HG02973 (cell line): ENCODE results near the gene SERTAD2.

Source experiments
- ATAC-seq: cut with Tn5 transposase; IDR thresholded peaks from one replicate; pipeline ENCODE4 v1.9.1; 2021; ENCODE audit warnings: moderate library complexity; ENCODE audit not compliant: unreplicated experiment

Gene SERTAD2

GRCh38 chr2:64677530-64677929 is 23.8 kb upstream of the SERTAD2 start:
- ATAC-seq, result no peak

DNA sequence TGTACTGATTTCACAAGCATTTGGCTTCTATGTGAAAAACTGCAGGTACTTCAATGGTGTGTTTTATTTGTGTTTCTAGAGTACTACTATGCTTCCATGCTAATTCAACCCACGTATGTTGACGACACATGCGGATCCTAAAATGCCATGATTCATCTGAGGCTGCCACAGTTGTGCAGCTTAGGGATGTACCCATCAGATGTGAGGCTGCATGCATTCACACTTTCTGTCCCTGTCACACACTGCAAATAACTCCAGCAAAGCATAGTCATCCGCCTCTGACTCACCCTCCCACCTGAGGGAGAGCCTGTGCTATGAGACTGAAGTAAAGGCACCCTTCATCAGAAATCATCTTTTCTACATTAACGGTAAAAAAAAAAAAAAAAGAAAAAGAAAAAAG is 22.1 kb upstream of the SERTAD2 start:
- no peak for ATAC-seq

DNA sequence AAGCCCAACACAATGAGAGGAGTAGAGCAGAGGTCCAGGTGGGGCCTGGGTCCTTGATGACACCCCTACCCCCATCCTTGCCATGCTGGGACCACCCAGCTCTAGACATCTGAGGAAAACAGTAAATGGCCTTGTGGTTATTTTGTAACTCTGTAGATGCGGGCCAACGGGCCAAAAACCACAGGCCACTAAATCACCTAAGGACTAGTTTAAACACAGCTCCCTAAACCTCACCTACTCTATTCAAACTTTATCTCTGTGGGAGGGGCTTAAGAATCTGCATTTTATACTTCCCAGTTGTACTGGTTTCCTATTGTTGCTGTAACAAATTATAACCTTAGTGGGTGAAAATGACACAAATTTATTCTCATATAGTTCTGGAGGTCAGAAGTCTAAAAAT is 19.0 kb upstream of the SERTAD2 start:
- no peak for ATAC-seq

- ATAC-seq, result no peak
These were observed 16.3 kb upstream of the SERTAD2 start for GRCh38 chr2:64670047-64670446.

DNA sequence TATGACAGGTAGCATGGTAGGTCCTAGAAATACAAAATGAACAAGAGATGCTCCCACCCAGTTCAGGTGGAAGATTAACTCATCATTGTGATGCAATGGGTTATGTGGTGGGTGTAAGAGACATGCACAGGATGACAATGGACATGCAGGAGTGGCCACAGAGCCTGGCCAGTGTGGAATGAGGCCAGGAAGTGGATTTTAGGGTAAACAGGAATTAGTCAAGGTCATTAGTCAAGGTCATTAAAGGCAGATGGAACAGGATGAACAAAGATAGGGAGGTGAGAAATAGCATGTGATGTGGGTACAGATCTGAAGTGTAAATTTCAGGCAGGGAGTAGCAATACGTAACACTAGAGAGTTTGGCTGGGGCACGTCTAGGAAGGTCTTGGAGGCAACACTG is 15.6 kb upstream of the SERTAD2 start:
- no peak for ATAC-seq

DNA sequence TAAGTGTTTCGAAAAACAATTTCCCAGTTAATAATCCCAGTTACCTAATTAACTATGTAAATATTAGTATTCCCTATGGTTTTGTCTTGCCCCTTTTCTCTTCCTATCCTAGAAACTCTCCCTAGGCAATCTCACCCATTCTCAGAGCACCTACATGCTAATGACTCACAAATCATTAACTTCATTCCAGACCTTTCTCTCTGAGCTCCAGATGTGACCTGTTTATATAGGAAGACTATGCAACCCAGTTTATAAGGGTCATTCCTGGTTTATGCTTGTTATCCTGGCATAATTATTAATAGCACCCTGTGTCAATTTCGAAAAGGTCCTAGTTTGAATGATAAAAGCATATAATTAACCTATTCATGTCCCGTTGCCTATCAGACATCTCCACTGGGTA is 14.8 kb upstream of the SERTAD2 start:
- no peak for ATAC-seq

- ATAC-seq, result no peak
These were observed 13.8 kb upstream of the SERTAD2 start for GRCh38 chr2:64667535-64667934.

DNA sequence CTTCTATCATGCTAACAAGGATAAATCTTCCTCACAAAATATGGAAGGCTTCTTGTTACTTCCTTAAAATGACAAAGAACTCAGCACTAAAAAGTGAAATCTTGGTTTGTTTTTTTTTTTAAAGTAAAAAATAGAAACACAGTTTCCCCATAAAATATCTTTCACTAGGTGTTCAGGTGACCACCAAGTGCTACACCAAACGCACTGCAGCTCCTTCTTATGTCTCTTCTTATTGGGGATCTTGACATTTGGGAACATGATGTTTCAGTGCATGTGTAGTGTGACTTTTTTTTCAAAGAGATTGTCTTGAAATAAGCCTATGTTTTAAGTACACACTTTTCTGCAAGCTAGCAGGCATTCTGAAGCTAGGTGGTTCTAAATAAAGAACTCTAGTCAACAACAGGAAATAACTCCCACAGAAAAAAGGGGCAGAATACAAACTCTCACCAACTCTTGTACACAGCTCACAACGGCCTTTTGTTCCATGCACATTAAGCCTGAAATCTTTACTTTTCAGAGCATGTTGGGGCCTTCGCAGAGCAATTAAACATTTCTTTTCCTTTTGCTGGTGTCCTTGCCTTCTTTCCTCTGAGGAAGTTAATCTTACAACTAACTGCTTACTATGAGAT is 13.2 kb upstream of the SERTAD2 start:
- no peak for ATAC-seq

GRCh38 chr2:64665709-64666108 is 12.0 kb upstream of the SERTAD2 start:
- ATAC-seq, result no peak

DNA sequence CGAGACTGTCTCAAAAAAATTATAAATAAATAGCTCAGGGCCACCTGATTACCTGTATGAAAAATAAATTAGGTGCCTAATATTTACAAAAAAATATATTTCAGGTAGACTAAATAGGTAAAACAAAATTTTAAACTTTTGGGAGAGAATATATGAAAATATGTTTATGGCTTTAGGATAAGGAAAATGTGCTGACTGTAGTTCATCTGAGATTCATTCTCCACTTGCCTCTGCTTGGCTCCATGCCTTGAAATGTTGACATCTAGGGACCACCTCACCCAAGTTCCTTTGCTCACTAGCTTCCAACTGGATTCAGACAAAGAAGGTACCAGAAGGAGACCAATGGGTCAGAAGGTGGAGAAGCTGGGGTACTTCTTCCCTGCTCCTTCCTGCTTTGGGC is 9.7 kb upstream of the SERTAD2 start:
- no peak for ATAC-seq

- peak; percentile 34 for ATAC-seq
These were observed 8.0 kb upstream of the SERTAD2 start for GRCh38 chr2:64661741-64662169.

GRCh38 chr2:64659252-64659651 is 5.5 kb upstream of the SERTAD2 start:
- ATAC-seq, result no peak

DNA sequence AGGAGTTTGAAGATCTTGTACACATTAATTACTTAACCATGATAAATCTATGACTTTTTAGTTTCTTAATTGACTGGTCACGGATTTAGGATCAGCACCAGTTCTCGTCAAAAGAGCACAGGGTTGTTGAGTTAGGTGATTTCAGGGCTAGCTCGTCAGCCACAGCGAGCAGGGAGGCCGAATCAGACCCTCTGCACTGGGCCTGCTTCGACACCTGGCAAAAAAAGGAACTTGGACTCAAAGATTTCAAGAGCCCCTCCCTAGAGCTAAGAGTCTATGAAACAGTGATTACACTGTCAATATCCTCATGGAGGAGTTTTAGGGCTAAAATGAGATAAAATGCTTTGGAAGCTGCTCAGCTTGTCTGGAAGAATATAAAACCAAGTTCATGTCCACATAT is 4.6 kb upstream of the SERTAD2 start:
- ATAC-seq, result no peak

DNA sequence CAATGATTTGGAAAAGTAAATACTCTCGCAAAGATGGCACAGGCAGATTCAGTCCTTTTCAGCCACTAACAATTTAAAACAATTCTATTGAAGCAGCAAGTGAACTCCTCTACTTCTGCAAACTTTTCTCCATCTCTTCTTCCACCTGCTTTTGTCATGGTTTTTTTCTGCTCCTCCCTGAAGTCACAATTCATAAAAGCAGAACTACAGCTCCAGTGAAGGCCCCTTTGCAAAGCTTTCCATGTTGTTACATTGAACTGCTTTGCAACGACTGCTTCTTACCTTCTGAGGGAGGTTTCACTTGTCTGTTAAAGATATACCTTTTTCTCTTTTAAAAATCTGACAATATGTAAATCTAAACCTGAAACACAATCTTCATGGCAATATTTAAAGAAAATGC is 3.7 kb upstream of the SERTAD2 start:
- no peak for ATAC-seq

DNA sequence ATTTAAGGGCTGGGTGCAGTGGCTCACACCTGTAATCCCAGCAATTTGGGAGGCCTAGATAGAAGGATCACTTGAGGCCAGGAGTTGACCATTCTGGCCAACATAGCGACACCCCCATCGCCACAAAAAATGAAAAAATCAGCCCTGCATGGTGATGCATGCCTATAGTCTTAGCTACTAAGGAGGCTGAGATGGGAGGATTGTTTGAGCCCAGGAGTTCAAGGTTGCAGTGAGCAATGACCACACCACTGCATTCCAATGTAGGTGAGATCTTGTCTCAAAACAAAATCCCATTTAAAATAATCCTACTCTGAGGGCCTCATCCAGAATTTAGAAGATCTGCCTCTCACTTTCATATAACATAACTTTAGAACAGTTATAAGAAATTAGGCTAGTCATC is 2.7 kb upstream of the SERTAD2 start:
- ATAC-seq, result no peak

- no peak for ATAC-seq
These were observed 2.2 kb upstream of the SERTAD2 start for GRCh38 chr2:64655873-64656272.

DNA sequence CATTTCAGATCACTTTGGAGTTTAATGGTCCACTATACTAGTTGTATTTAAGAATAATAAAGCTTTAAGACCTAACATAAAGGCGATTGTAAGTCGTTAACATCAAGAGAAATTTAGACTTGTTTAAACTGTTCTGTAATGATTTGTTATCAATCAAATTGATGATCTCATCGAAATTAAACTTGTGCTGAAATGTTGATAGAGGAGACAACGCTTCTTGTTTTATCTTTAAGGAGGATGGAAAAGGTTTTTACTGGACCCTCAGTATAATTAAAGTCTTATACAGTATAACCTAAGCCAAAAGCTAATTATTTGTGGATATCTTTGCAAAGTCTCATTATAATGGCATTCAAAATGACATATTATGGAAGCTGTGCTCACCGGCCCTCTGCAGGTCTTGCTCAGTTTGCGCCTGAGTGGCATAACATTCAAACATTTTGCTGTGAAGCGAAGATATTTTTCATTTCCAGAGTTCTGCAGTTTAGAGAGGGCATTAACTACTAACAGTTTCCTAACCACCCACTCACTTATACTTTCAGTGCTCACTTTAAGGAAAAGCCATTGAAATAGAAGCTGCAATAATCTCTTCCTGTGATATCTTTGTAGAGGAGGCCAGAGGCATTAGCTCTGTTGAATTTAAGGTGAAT is 1.4 kb upstream of the SERTAD2 start:
- ATAC-seq, result no peak

DNA sequence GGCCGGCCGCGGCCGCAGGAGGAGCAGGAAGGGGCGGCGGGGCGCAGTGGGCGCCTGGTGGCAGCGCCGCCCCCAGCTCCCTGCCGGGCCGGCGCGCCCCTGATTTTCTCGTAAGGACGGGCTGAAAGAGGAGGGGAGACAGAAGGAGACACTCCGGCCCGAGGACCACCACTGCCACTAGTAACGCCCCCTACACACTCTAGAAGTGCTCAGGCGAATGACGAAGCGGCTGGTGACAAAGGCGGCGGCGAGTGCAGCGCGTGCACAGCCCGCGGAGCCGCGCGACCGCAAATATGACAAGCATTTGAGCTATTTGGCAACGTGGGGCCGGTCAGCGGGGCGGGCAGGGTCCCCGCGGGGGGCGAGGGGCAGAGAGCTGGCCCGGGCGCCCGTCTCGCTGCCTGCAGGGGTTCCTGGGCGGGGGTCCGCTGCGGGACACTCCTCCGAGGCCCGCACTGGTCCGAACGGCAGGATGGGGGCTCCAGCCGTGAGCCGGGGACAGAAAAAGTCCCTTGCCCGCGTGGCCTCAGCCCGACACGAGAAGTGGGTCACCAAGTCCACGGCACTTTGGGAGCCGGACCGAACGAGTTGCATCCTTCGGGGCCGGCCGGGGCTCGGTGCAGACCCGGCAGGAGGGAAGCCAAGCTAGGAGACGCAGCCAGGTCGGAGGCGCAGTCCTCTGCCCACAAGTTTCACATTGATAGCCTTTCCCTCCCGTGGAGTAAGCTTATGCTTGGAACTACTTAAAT is 524 bp upstream of the SERTAD2 start:
- ATAC-seq, result peak; percentile 31

- ATAC-seq, result no peak
These were observed 1.2 kb downstream of the SERTAD2 start for GRCh38 chr2:64652231-64653108.

- ATAC-seq, result no peak
These were observed 2.1 kb downstream of the SERTAD2 start for GRCh38 chr2:64651590-64651989.

DNA sequence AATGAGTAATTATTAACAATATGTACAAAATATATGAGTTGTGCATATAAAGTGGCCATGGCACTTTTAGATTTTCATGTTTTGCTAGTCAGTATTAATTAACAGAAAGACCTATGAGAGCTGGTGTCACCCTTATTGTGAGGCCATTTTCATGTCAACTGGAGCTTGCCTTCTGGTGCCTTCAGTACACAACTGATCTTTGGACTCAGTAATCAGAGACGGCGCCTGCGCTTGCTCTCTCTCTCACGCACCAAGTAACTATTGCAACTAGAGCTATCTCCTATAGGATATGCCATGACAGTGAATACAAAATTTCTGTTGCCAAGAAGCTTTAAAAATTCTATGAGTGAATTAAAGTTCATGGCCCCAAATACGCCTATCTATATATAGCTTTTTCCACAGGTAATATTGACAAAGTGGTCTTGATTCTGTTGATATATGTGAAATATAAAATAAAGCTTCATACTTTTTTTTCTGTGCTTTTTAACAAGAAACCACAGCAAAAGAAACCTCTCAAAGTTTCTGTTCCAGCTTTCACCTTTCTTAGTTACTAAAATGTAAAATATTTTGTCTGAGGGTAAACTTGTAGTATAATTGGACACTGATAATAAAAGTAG is 2.9 kb downstream of the SERTAD2 start:
- no peak for ATAC-seq
